ENCODE measurements around the gene LAMA5. TPM values are rescaled to one million over a fixed set of nuclear protein-coding genes. Genes with fewer than 3 reads are reported as not detected.

Gene LAMA5
- total and polyA plus RNA-seq, 2 donors (not counting 1 experiment from before 2014, with no cell fraction given): 52.9 to 83.5 TPM

GRCh38 chr20:62337558-62338293 is 29.4 kb downstream of the LAMA5 start:
- H3K9me3 ChIP-seq (ENCODE audit: control extremely low read depth in 1 of 3, control insufficient read depth in 2 of 3, insufficient read depth in 1 of 3, low read length in 2 of 3): peaks cover 0 to 18% (median 0%) of the 10 kb centered on the region in 3 donors
- peaks cover 53 to 62% of the 10 kb centered on the region in 2 donors for H3K4me1 ChIP-seq (ENCODE audit: control insufficient read depth in 2 of 2, insufficient read depth in 2 of 2, low read length in 2 of 2)
- peak overlapping the region in 3 of 5 experiments; percentile 5 to 28 (median 18) for H3K4me3 ChIP-seq (ENCODE audit: control extremely low read depth in 1 of 5, extremely low read depth in 1 of 5, insufficient read depth in 1 of 5, low read depth in 2 of 5, low read length in 4 of 5)
- Mint-ChIP-seq H3K4me3 (peak overlapping the region; percentile 77), H3K27ac (peak overlapping the region; percentile 93), H3K27me3 (no peaks in the 10 kb centered on the region), H3K4me1 (peaks cover 47% of the 10 kb centered on the region), H3K9me3 (ENCODE audit: insufficient read depth) (peaks cover 3% of the 10 kb centered on the region)
- peak overlapping the region; percentile 82 for H3K4me2 ChIP-seq (replicated peaks; ENCODE audit: low read depth, low read length, poor library complexity, severe bottlenecking)
- no peaks in the 10 kb centered on the region for H3K27me3 ChIP-seq (replicated peaks in 1 of 4; ENCODE audit: control extremely low read depth in 1 of 4, control insufficient read depth in 3 of 4, insufficient read depth in 4 of 4, low read length in 3 of 4)
- peaks cover 0 to 13% of the 10 kb centered on the region in 2 experiments for H3K36me3 ChIP-seq (replicated peaks in 1 of 2; ENCODE audit: control extremely low read depth in 1 of 2, control insufficient read depth in 1 of 2, extremely low read depth in 1 of 2, insufficient read depth in 2 of 2, low read length in 1 of 2)
- TF ChIP-seq CTCF (IDR thresholded peaks at IDR 0.05) (no peak), EZH2 (IDR thresholded peaks at IDR 0.05; ENCODE audit: borderline replicate concordance, insufficient read depth, low read depth, low read length, poor library complexity, severe bottlenecking) (no peak)
- H3K27ac ChIP-seq (ENCODE audit: low read length in 2 of 2): peak overlapping the region; percentile 86 to 87
- no peak overlapping the region for H2AFZ ChIP-seq (ENCODE audit: insufficient read depth, low read depth, low read length, poor library complexity, severe bottlenecking)
- DNase-seq (peak; percentile 88), ATAC-seq (ENCODE audit: low read depth) (peak; percentile 68)
- H4K20me1 ChIP-seq (ENCODE audit: control insufficient read depth, insufficient read depth, low read length, poor library complexity, severe bottlenecking): no peaks in the 10 kb centered on the region
- 9% methylated on average over 34 of the region's 34 CpGs for WGBS (ENCODE audit: insufficient coverage)
- intact Hi-C loops (cut with micrococcal nuclease): loop anchor here (2.0 to 5.0 kb wide), 2 partner anchors 29 to 50 kb away; partner anchors contain the start of genes LAMA5 and RPS21
- peak overlapping the region; percentile 13 for H3K9ac ChIP-seq (ENCODE audit: low read length)
- no peaks in the 10 kb centered on the region for H3K79me2 ChIP-seq (ENCODE audit: control insufficient read depth, insufficient read depth, low read length)
- CTCF ChIA-PET: interaction anchor here (0.8 to 1.1 kb wide), 3 partner anchors 30 to 45 kb away, joined by 3 read pairs; partner anchors contain the start of gene LAMA5
- POLR2A ChIA-PET: interaction anchor here (1.0 to 4.6 kb wide), 3 partner anchors 30 to 49 kb away, joined by 4 to 43 read pairs (median 5); partner anchors contain the start of genes LAMA5 and RPS21

All from B cell (primary cell).